HG03571 (cell line): ENCODE measurements around the gene TEX51.
A peak's percentile ranks its signal among the peaks of the same experiment; 100 is the strongest.

Experiments used
- ATAC-seq: cut with Tn5 transposase; IDR thresholded peaks from one replicate; pipeline ENCODE4 v1.9.1; 2021; ENCODE audit not compliant: unreplicated experiment

Gene TEX51

GRCh38 chr2:126878601-126879000, 20.1 kb upstream of the TEX51 start:
- ATAC-seq, result no peak

DNA sequence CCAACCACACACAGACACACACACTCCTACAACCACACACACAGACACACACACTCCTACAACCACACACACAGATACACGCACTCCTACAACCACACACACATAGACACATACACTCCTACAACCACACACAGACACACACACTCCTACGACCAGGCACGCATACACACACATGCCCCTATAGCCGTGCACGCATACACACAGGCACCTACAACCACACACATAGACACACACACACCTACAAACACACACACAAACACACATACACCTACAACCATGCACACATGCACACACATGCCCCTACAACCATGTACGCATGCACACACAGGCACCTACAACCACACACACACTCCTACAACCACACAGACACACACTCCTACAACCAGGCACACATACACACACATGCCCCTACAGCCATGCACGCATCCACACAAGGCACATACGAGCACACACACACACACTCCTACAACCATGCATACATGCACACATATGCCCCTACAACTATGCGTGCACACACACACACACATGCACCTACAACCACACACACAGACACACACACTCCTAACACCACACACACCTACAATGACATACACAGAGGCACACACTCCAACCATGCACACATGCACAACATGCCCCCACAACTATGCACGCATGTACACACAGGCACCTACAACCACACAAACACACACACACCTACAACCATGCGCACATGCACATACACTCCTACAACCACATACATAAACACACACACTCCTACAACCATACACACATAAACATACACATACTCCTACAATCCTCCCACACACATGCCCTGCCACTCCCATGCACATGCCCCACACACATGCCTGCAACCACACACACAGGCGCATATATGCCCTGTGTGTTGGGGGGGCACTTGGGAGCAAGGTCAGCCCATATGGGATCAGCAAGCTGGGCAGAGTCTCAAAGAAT, 19.1 kb upstream of the TEX51 start:
- ATAC-seq, result no peak

DNA sequence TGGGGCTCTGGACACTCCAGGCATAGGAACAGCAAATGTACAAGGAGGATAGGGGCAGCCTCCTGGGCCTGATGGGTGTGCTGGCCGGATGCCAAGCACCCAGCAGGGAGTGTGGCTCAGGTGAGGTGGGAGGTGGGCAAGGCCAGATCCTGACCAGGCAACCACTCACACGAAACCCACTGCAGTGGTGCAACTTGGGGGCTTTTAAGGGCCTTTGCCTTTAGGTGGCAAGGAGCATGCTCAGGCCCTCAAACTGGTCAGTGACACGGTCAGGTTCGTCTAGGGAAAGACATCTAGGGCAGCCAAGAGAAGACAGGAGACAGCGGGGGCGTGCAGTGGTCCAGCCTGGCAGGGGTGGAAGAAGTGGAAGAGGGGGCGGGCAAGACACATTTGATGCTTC, 18.4 kb upstream of the TEX51 start:
- no peak for ATAC-seq

GRCh38 chr2:126880817-126881216, 17.9 kb upstream of the TEX51 start:
- ATAC-seq, result no peak

DNA sequence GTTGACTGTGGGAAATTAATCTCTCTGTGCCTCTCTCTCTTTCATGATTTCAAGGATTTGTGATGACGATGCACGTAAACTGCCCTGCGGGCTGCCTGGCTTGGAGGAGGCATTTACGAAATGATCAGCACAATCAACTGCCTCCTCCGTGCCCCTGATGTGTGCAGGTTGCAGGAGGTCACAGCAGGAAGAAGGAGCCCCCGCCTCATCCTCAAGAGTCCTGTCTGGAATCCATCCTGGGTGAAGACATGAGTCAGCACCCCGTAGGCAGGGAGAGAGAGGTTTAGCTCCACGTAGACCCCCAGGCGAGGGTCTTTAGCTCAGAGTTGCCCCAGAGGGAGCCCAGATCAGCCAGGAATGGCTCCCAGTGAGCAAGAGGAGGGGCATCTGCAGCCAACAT, 17.1 kb upstream of the TEX51 start:
- ATAC-seq, result no peak

- no peak for ATAC-seq
These were observed 16.5 kb upstream of the TEX51 start for GRCh38 chr2:126882181-126882580.

- no peak for ATAC-seq
These were observed 15.7 kb upstream of the TEX51 start for GRCh38 chr2:126882736-126883665.

- ATAC-seq, result no peak
These were observed 15.0 kb upstream of the TEX51 start for GRCh38 chr2:126883666-126884040.

DNA sequence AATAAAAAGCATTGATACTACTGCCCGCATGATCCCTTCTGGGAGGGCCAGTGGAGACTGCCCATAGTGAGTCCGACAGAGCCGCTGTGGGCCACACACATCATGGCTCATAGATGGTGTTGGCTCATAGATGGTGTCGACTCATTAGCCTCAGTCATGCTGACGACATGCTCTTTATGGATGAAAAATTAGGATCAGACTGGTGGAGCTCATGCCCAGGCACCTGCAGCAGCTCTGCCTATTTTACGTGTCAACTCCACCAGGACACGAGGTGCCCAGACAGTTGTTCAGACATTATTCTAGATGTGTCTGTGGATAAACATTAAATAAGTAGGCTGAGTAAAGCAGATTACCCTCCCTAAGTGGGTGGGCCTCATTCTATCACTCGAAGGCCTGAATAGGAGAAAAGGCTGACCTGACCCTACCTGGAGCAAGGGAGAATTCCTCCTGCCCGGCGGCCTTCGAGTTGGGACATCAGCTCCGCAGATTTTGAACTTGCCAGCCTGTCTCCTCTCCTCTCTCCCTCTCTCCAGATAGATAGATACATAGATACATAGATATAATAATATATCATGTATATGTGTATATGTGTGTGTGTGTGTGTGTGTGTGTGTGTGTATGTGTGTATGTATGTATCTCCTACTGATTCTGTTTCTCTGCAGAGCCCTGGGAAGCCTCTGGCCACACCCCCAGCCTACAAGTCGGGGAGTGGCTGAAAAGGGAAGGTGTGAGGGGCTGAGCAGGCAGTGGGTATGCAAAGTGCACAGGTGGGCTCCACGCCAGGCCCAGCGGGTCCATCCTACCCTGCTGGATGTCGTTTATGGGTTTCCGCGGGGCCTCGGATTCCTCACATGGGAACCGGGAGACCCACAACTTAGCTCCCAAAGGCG, 13.6 kb upstream of the TEX51 start:
- no peak for ATAC-seq

DNA sequence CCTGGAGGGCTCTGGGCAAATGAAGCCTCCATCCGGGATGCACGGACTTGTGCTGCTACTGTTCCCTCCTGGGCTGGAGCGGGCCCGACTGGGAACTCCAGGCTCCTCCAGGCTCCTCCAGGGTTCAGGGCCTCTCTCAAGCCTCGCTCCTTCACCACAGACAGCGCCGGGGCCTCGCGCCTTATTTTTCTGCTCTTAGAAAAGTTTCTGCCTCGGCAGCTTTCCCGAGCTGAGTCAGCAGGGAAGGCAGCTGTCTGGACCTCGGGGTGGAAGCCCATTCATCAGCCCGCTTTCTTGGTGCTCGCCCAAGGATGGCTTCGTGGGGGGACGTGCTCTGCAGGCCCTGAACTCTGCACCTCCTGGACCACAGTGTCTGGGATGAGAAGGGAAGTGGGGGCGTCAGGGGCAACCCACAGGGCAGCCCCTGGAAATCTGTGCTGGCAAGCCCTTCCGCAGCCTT, 12.9 kb upstream of the TEX51 start:
- no peak for ATAC-seq

DNA sequence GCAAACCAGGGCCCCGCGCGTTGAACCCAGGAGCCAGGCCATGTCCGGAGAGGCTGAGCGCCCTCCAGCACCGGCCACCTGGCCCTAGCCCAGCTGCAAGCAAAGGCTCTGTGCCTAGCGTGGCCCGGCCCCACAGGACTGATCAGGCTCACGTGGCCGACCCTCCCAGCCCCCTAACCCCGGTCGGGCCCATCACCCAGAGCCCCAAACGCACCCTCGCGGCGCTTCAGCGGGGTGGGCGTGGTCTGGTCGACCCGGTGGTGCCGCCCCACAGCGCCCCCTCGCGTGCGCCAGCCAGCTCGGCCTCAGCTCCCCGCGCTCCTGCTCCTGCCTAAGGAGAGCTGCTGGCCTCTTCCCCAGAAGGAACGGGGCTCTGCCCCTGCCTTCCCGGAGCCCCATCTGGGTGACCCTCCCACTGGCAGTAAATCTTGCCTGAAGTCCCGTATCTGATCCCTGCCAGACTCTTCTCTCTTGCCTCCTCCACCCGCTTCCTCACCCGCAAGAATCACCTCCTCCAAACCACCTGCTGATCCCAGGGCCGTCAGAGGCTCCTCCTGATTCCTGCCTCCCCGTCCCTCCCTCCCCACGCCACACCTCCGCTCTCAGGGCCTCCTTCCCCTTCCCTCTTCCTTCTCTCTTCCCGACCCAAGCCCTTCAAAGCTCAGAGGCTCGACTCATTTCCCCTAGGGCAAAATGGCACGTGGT, 12.3 kb upstream of the TEX51 start:
- peak; percentile 75 for ATAC-seq

DNA sequence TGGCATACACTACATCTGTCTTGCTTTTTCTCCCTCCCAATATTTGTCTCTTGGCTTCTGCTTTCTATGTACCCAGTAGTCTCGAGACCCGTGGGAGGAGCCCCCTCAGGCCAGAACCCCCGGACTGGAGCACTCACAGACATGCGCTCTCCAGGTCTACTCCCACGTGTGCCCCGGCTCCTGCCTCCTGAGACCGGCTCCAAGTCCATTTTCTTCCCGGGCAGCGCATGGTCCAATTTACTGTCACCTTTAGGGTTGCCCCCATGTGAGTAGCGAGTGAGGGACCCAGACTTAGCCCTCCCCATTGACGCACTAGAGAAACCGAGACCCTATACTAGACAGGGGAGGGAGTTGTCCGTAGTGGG, 11.8 kb upstream of the TEX51 start:
- no peak for ATAC-seq

DNA sequence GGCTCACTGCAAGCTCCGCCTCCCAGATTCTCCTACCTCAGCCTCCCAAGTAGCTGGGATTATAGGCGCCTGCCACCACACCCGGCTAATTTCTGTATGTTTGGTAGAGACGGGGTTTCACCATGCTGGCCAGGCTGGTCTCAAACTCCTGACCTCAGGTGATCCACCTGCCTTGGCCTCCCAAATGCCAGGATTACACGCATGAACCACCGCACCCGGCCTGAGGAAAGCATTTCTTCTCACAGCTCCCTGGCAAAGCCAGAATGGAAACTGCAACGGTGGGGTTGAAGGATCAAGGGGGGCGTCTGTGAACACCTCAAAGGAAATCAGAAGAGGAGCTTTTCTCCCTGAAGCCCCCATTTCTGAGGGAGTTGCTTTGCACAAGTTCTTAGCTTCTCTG, 11.2 kb upstream of the TEX51 start:
- ATAC-seq, result no peak

DNA sequence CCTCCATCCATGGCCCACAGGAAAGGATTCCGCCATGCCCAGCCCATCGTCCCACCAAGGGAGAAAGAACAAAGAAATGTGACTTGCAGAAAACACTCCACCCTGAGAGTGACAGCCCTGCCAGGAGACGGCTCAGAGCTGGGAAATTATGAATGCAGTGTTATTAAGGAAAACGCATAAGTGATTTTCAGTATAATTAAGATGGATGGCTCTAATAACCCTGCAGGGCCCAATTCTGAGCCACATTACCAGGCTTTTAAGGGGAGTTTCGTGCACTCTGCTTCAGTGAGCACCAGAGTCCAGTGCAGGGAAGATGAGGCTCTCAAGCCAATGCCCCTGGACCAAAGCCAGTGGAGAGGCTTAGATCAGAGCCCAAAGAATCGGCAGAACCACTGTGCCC, 10.6 kb upstream of the TEX51 start:
- no peak for ATAC-seq

- ATAC-seq, result no peak
These were observed 9.6 kb upstream of the TEX51 start for GRCh38 chr2:126889071-126889470.

- ATAC-seq, result no peak
These were observed 9.1 kb upstream of the TEX51 start for GRCh38 chr2:126889496-126890135.

DNA sequence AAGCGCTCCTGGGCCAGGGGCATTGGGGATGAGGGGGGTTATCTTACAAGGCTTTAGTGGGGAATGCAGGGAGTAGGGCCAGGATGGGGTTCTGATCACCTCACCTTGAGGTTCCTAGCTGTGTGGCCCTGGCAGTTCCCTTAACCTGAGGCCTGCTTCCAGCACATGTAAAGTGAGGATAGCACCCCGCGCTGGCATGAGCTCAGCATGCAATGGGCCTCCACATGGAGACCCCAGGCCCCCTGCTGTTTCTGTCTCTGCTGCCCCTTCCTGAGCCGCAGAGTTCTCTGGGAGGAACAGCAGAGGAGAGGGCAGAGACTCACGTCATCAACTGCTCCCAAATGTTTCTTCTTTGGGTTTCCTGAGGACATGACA, 8.6 kb upstream of the TEX51 start:
- no peak for ATAC-seq

DNA sequence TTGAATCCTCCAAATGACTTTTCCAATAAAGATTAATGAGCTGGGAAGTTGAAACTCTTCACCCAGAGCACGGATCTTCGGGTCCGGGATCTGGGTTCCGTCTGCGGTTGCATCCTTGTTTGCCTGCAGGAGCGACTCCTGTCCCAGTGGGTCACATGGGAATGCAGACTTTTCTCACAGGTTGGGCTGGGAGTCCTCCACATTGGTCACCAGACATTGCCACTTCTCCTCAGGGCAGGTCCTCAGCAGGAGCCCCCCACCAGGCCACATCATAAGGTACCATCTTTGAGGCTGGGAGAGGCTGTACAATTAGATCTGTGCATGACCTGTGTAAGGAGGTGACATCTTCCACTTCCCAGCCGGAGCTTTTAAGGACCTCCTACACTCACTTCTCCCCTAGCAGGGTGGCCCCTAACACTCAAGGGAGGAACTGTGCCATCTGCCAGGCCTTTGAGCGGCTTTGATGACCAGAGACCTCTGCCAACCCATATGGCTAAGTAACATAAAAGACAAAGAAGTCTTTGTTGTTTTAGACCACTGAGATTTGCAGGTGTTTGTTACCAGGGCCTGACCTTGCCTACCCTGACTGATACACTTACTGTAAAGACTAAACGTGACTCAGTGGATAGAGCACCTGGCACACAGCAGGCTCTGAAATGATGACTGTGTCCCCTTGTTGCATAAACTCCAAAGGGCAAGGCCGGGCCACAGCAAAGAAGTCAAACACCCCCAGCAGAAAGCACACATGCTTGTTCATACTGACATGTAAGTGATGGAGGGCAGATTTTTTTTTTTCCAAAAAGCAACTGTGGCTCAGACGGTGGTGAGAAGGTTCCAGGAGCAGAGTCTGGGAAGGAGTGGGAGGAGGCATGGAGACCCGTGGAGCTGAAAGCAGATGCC, 7.9 kb upstream of the TEX51 start:
- no peak for ATAC-seq
